Esophagus squamous epithelium (tissue), 4 donors: ENCODE measurements around the gene EXOSC5.

Experiments used
- POLR2A ChIP-seq, 4 donors: fragments of 450-650 bp; IDR thresholded peaks; one replicate each; pipeline ENCODE4 v1.6.1; 2017; ENCODE audit warnings: antibody characterized with exemption in 4 of 4, mild to moderate bottlenecking in 4 of 4, moderate library complexity in 3 of 4
- TF ChIP-seq, protein P1 (sequence below), 6 experiments: fragments of 450-650 bp in 4 of 6; fragments of 200-600 bp in 2 of 6; sonication (generic) in 2 of 6; IDR thresholded peaks; one replicate each; pipeline ENCODE4 v1.5.1; 2016 to 2019; ENCODE audit warnings: antibody characterized with exemption in 6 of 6, mild to moderate bottlenecking in 4 of 6, moderate library complexity in 4 of 6

DNA sequence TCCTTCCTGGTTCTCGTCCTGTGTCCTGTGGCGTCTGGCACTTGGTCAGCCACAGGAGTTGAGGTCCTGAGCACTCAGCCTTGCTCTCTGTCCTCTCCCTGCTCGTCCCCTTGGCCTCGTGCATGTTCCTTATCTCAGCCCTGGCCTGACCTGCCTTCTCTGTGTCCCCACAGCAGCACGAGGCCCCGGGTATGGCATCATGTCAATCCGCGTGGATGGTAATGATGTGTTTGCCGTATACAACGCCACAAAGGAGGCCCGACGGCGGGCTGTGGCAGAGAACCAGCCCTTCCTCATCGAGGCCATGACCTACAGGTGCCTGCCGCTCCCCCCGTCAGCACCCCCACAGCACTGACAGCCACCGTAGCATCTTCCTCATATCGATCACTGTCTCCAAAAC lies 25.3 kb upstream of the EXOSC5 start:
- TF ChIP-seq, protein P1, sequence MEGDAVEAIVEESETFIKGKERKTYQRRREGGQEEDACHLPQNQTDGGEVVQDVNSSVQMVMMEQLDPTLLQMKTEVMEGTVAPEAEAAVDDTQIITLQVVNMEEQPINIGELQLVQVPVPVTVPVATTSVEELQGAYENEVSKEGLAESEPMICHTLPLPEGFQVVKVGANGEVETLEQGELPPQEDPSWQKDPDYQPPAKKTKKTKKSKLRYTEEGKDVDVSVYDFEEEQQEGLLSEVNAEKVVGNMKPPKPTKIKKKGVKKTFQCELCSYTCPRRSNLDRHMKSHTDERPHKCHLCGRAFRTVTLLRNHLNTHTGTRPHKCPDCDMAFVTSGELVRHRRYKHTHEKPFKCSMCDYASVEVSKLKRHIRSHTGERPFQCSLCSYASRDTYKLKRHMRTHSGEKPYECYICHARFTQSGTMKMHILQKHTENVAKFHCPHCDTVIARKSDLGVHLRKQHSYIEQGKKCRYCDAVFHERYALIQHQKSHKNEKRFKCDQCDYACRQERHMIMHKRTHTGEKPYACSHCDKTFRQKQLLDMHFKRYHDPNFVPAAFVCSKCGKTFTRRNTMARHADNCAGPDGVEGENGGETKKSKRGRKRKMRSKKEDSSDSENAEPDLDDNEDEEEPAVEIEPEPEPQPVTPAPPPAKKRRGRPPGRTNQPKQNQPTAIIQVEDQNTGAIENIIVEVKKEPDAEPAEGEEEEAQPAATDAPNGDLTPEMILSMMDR (IDR thresholded peaks at IDR 0.05): no peak
- TF ChIP-seq POLR2A (IDR thresholded peaks at IDR 0.05): no peak
